IMR-90 (cell line): ENCODE measurements around the gene YKT6. TPM values are rescaled to one million over a fixed set of nuclear protein-coding genes. Genes with fewer than 3 reads are reported as not detected.

Experiments
- ATAC-seq: fragments of 200-7000 bp; cut with Tn5 transposase; 2 replicates; pipeline ENCODE4 v1.9.1; 2020; ENCODE audit warnings: low read depth, mild to moderate bottlenecking, moderate library complexity
- BruUV-seq: library from RNA; stranded (reverse); fragments of 400-500 nt; replicated peaks from 2 replicates; lab custom pipeline; 2021; lab: Mats Ljungman, UMichigan
- CTCF ChIA-PET: fragments of 300-600 bp; formaldehyde crosslinking; extraction: SDS; loops from one replicate; lab custom pipeline; 2021; ENCODE audit warnings: antibody characterized with exemption; lab: Yijun Ruan, JAX
- POLR2A ChIA-PET: fragments of 300-600 bp; sonication (Branson Sonifier 250); formaldehyde crosslinking; loops from one replicate; lab custom pipeline; 2022; ENCODE audit warnings: antibody characterized with exemption; ENCODE audit not compliant: unreplicated experiment; lab: Charles Lee
- DNase-seq: peaks from one replicate; pipeline ENCODE4 v3.0.0; 2013
- H2AFZ ChIP-seq: replicated peaks from 2 replicates; pipeline ENCODE3; 2013; ENCODE audit warnings: low read length, mild to moderate bottlenecking; ENCODE audit not compliant: poor library complexity
- H2AK5ac ChIP-seq: 2 replicates; pipeline ENCODE4 v1.6.1; 2013; ENCODE audit warnings: low read depth, low read length, inconsistent platforms
- H2AK9ac ChIP-seq: replicated peaks from 2 replicates; pipeline ENCODE3; 2013; ENCODE audit warnings: mild to moderate bottlenecking, low read depth, low read length, moderate library complexity; ENCODE audit not compliant: poor library complexity
- H2BK120ac ChIP-seq: 2 replicates; pipeline ENCODE4 v1.6.1; 2013; ENCODE audit warnings: low read depth, low read length, inconsistent platforms
- H2BK15ac ChIP-seq: 3 replicates; pipeline ENCODE4 v1.6.1; 2013; ENCODE audit warnings: low read depth, low read length, inconsistent platforms
- H2BK20ac ChIP-seq: 2 replicates; pipeline ENCODE4 v1.6.1; 2013; ENCODE audit warnings: low read depth, mild to moderate bottlenecking, inconsistent platforms, low read length, moderate library complexity
- H2BK5ac ChIP-seq: 2 replicates; pipeline ENCODE4 v1.6.1; 2013; ENCODE audit warnings: mild to moderate bottlenecking, low read depth, low read length, inconsistent platforms; ENCODE audit not compliant: poor library complexity, severe bottlenecking
- H3K14ac ChIP-seq: replicated peaks from 2 replicates; pipeline ENCODE4 v1.6.1; 2013; ENCODE audit warnings: low read depth, low read length, inconsistent platforms
- H3K18ac ChIP-seq: 2 replicates; pipeline ENCODE4 v1.6.1; 2013; ENCODE audit warnings: low read depth, low read length, control low read depth
- H3K23ac ChIP-seq: 2 replicates; pipeline ENCODE4 v1.6.1; 2013; ENCODE audit warnings: low read depth, low read length, inconsistent platforms
- H3K27ac ChIP-seq: 2 replicates; pipeline ENCODE4 v1.5.1; 2013; ENCODE audit warnings: mild to moderate bottlenecking, control low read depth, low read length; ENCODE audit not compliant: insufficient read depth
- H3K27me3 ChIP-seq: 2 replicates; pipeline ENCODE4 v1.6.1; 2013; ENCODE audit warnings: low read length; ENCODE audit not compliant: control insufficient read depth, insufficient read depth
- H3K36me3 ChIP-seq: 2 replicates; pipeline ENCODE4 v1.6.1; 2013; ENCODE audit warnings: low read length, mixed read lengths; ENCODE audit not compliant: control insufficient read depth, insufficient read depth
- H3K4ac ChIP-seq: 2 replicates; pipeline ENCODE4 v1.6.1; 2013; ENCODE audit warnings: low read depth, low read length, inconsistent platforms
- H3K4me1 ChIP-seq: 2 replicates; pipeline ENCODE4 v1.6.1; 2013; ENCODE audit warnings: low read length, mixed read lengths; ENCODE audit not compliant: control insufficient read depth, insufficient read depth
- H3K4me2 ChIP-seq: 2 replicates; pipeline ENCODE4 v1.6.1; 2013; ENCODE audit warnings: low read depth, mild to moderate bottlenecking, control low read depth, low read length, moderate library complexity
- H3K4me3 ChIP-seq: 2 replicates; pipeline ENCODE4 v1.5.1; 2013; ENCODE audit warnings: low read depth, mild to moderate bottlenecking, control low read depth, low read length, moderate library complexity; ENCODE audit not compliant: insufficient read depth
- H3K56ac ChIP-seq: 2 replicates; pipeline ENCODE4 v1.6.1; 2013; ENCODE audit warnings: low read length, inconsistent platforms; ENCODE audit not compliant: insufficient read depth; ENCODE audit errors: extremely low read depth
- H3K79me1 ChIP-seq, 2 experiments: 2 replicates each; pipeline ENCODE4 v1.6.1; 2013; ENCODE audit warnings: low read length in 2 of 2, inconsistent platforms in 1 of 2, low read depth in 1 of 2
- H3K9ac ChIP-seq: 2 replicates; pipeline ENCODE4 v1.6.1; 2013; ENCODE audit warnings: low read depth, low read length, control low read depth
- H3K9me1 ChIP-seq: 2 replicates; pipeline ENCODE4 v1.6.1; 2013; ENCODE audit warnings: low read length, inconsistent platforms; ENCODE audit not compliant: insufficient read depth
- H3K9me3 ChIP-seq: 2 replicates; pipeline ENCODE4 v1.6.1; 2013; ENCODE audit warnings: low read length; ENCODE audit not compliant: control insufficient read depth, insufficient read depth
- H4K20me1 ChIP-seq: 2 replicates; pipeline ENCODE4 v1.6.1; 2013; ENCODE audit warnings: low read length, inconsistent platforms; ENCODE audit not compliant: insufficient read depth
- H4K5ac ChIP-seq: 2 replicates; pipeline ENCODE4 v1.6.1; 2013; ENCODE audit warnings: mild to moderate bottlenecking, low read depth, low read length, control low read depth
- H4K8ac ChIP-seq, 2 experiments: 2 replicates each; pipeline ENCODE4 v1.6.1; 2013; ENCODE audit warnings: low read depth in 2 of 2, low read length in 2 of 2, control low read depth in 1 of 2, inconsistent platforms in 1 of 2
- H4K91ac ChIP-seq: 2 replicates; pipeline ENCODE4 v1.6.1; 2013; ENCODE audit warnings: low read depth, low read length, inconsistent platforms; ENCODE audit not compliant: insufficient read depth
- CHD1 ChIP-seq: IDR thresholded peaks from 2 replicates; pipeline ENCODE4 v1.6.1; 2012; ENCODE audit warnings: low read depth, low read length, improper control_type of control experiment
- ELK1 ChIP-seq: fragments of 150-350 bp; IDR thresholded peaks from 2 replicates; pipeline ENCODE4 v1.6.1; 2016; ENCODE audit warnings: low read depth, mild to moderate bottlenecking, low read length, moderate library complexity, borderline replicate concordance
- FOS ChIP-seq: fragments of 150-350 bp; IDR thresholded peaks from 2 replicates; pipeline ENCODE4 v1.6.1; 2016; ENCODE audit warnings: low read depth, low read length
- MXI1 ChIP-seq: IDR thresholded peaks from 2 replicates; pipeline ENCODE4 v1.6.1; 2012; ENCODE audit warnings: low read depth, mild to moderate bottlenecking, low read length, moderate library complexity, borderline replicate concordance
- NFE2L2 ChIP-seq: fragments of 150-350 bp; IDR thresholded peaks from 2 replicates; pipeline ENCODE4 v1.6.1; 2016; ENCODE audit warnings: low read depth, mild to moderate bottlenecking, low read length
- RCOR1 ChIP-seq: IDR thresholded peaks from 2 replicates; pipeline ENCODE4 v1.6.1; 2012; ENCODE audit warnings: mild to moderate bottlenecking, low read length, improper control_type of control experiment; ENCODE audit not compliant: insufficient replicate concordance
- RFX5 ChIP-seq: IDR thresholded peaks from 2 replicates; pipeline ENCODE4 v1.8.0; 2012; ENCODE audit warnings: low read depth, mild to moderate bottlenecking, low read length, moderate library complexity
- WGBS, 2 experiments: methylation state at CpG; one replicate each; pipeline versions ENCODE4 v1.1.5 to v1.1.7; 2013; ENCODE audit warnings: missing lambda C conversion rate in 2 of 2; ENCODE audit not compliant: insufficient read length in 1 of 2; ENCODE audit errors: extremely low coverage in 2 of 2; 5-methylcytosine and 5-hydroxymethylcytosine counted together
- dilution Hi-C: fragments of 300-500 bp; cut with HindIII; formaldehyde crosslinking; loops from one replicate; pipeline ENCODE4 v1.14.3; 2018; ENCODE audit warnings: low sequenced_read_pairs; ENCODE audit not compliant: unreplicated experiment
- in situ Hi-C: fragments of 300-500 bp; cut with MboI; formaldehyde crosslinking; loops from 3 replicates; pipeline ENCODE4 v1.14.3; 2019; ENCODE audit warnings: low sequenced_read_pairs, inconsistent platforms, mixed read lengths
- intact Hi-C: fragments of 100-400 bp; cut with micrococcal nuclease; formaldehyde crosslinking; loops from 2 replicates; pipeline ENCODE4 v1.10.0; 2022
- polyA plus RNA-seq, 3 experiments: library from polyadenylated mRNA; depleted of rRNA; stranded (reverse); fragments of >200 nt; gene quantifications; 2 replicates each; pipeline ENCODE4 v1.2.3, GENCODE V29; 2012; ENCODE audit warnings: low replicate concordance in 1 of 3
- total RNA-seq: library from RNA; depleted of rRNA; stranded (reverse); fragments of >200 nt; gene quantifications from 2 replicates; pipeline ENCODE4 v1.2.3, GENCODE V29; 2012
- TF ChIP-seq, protein P1 (sequence below): conservative IDR thresholded peaks from 2 replicates; pipeline ENCODE4 v1.5.1; 2012; ENCODE audit warnings: mild to moderate bottlenecking, low read depth, low read length, improper control_type of control experiment

The YKT6 gene
- total and polyA plus RNA-seq, 2 of the 4 experiments (the other 2 are of a cell fraction) = 115 to 120 TPM

GRCh38 chr7:44155191-44156185, 45.3 kb upstream of the YKT6 start (continued):
- TF ChIP-seq, protein P1, sequence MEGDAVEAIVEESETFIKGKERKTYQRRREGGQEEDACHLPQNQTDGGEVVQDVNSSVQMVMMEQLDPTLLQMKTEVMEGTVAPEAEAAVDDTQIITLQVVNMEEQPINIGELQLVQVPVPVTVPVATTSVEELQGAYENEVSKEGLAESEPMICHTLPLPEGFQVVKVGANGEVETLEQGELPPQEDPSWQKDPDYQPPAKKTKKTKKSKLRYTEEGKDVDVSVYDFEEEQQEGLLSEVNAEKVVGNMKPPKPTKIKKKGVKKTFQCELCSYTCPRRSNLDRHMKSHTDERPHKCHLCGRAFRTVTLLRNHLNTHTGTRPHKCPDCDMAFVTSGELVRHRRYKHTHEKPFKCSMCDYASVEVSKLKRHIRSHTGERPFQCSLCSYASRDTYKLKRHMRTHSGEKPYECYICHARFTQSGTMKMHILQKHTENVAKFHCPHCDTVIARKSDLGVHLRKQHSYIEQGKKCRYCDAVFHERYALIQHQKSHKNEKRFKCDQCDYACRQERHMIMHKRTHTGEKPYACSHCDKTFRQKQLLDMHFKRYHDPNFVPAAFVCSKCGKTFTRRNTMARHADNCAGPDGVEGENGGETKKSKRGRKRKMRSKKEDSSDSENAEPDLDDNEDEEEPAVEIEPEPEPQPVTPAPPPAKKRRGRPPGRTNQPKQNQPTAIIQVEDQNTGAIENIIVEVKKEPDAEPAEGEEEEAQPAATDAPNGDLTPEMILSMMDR = no peak

- intact Hi-C loops = no loop called here
- H2AK5ac ChIP-seq = no peak overlapping the region
- no peak overlapping the region for H2BK15ac ChIP-seq
- no peak overlapping the region for H3K14ac ChIP-seq
- H3K4ac ChIP-seq = no peak overlapping the region
- H4K91ac ChIP-seq = no peak overlapping the region
- no peak overlapping the region for H3K9ac ChIP-seq
- no peaks in the 10 kb centered on the region for H3K79me1 ChIP-seq
- TF ChIP-seq MXI1 = no peak
- TF ChIP-seq NFE2L2 = no peak
- no peak for TF ChIP-seq FOS
- TF ChIP-seq RCOR1 = no peak
- TF ChIP-seq ELK1 = no peak
- no peak for TF ChIP-seq RFX5
- no peak for TF ChIP-seq CHD1
- H2BK5ac ChIP-seq = no peak overlapping the region
- no peak overlapping the region for H4K8ac ChIP-seq
- ATAC-seq (no peak), DNase-seq (no peak)
- dilution Hi-C loops = no loop called here
- H2AK9ac ChIP-seq = no peak overlapping the region
- WGBS, 2 experiments = no CpG with 5 or more reads among the region's 4 CpGs
- no peaks in the 10 kb centered on the region for H4K20me1 ChIP-seq
- no peak overlapping the region for H3K23ac ChIP-seq
- POLR2A ChIA-PET = no interaction called here
- no peaks in the 10 kb centered on the region for H3K4me1 ChIP-seq
- CTCF ChIA-PET = no interaction called here
- no peak overlapping the region for H2AFZ ChIP-seq
- H3K27me3 ChIP-seq = peaks cover 6% of the 10 kb centered on the region; the same call in 1 of the 2 replicates
- H3K4me3 ChIP-seq = no peak overlapping the region
- H4K5ac ChIP-seq = no peak overlapping the region
- H3K9me1 ChIP-seq = 0 out of 2 replicates have a peak, but pooled peaks cover 3% of the 10 kb centered on the region
- no peak overlapping the region for H3K4me2 ChIP-seq
- in situ Hi-C loops = no loop called here
- no peak overlapping the region for H2BK120ac ChIP-seq
- H3K18ac ChIP-seq = no peak overlapping the region
- H2BK20ac ChIP-seq = no peak overlapping the region
- H3K27ac ChIP-seq = no peak overlapping the region
- H3K36me3 ChIP-seq = no peaks in the 10 kb centered on the region
- no peaks in the 10 kb centered on the region for H3K9me3 ChIP-seq
- H3K56ac ChIP-seq = no peak overlapping the region
- no TSS peak for BruUV-seq
Observed at GRCh38 chr7:44156453-44157010, 44.2 kb upstream of the YKT6 start.
